Stimulated activated CD8-positive, alpha-beta memory T cell treated with anti-CD3 and anti-CD28 coated beads, Interleukin-15, amount 100 ng/mL, for 1 hour (primary cell): ENCODE results near the gene ABCD2.
"Not testable (repeated sequence)": the region's sequence is repeated elsewhere in the genome, so short reads cannot be mapped to it uniquely, and the experiment has no call there.

Experiments
- DNase-seq: peaks from one replicate; pipeline ENCODE4 v3.0.0-alpha.2; 2020; ENCODE audit warnings: low read depth

Gene ABCD2

DNA sequence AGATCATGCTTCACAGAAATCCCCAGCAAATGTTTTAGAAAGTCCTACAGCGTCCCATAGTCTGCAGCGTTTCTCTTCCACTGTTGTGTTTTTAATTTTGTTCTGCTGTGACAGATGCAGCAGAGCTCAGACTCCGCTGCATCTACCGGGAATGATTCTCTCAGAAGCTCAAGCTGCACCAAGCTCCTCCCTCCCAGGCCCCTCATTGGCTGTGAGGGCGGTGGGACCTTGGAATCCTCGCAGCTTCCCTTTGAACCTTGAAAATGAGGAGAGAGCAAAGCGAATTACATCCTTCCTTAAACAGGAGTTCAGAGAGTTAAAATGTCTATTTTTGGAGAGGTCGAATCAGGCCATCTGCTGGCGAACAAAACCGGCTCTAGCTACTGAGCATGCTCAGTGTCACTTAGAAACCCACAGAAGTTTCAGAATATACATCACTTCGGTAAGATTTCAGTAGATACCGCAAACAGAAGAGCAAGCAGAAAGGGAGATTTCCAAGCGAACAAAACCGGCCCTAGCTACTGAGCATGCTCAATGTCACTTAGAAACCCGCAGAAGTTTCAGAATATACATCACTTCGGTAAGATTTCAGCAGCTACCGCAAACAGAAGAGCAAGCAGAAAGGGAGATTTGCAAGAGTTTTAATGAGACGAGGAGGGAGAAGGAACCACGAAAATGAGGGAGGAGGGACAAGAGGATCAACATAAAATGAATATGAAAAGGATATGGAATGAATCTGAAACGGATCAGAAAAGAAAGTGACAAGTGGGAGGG, at the start of gene ABCD2:
ABCD2 (minus strand) TSS at position 144 of the 774 bp plus-strand sequence. CDS start 188 bp downstream, outside the sequence.
- DNase-seq, result peak; percentile 43

DNA sequence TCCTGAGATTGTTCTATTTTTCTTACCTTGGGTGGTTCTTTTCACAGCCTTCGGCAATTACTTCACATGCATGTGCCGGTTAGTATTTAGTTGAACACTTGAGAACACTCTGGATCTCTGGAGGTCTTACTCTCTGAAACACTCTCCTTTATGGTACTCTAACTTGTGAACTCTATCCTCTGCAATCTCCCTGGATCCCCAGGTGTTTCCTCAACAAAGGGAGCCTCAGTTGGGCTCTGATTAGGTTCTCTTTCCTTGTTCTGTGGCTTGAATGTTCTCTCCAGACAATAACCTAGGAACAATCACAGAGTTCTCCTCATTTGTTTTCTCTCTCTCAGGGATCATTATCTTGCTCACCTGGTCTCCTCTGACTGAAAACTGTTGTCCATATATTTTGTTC, 40.5 kb upstream of the ABCD2 start:
- no peak for DNase-seq

DNA sequence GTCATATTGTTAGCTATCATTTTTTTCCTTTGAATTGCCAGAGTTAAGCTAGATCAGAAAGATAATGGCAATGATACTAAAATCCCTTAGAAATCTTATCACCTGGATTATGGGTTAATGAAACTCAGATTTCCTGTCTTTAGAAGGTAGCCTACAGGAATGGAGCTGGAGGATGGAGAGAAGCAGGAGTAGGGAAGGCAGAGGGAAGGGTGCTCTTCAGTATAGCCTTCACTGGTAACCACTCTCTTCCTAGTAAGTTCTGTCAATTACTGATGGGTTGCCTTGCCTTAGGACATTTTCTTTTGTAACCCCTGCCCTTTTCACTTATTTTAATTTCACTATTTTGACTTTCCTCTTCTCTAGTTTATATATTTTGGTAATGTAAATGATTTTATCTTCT, 27.8 kb upstream of the ABCD2 start:
- DNase-seq, result no peak

DNA sequence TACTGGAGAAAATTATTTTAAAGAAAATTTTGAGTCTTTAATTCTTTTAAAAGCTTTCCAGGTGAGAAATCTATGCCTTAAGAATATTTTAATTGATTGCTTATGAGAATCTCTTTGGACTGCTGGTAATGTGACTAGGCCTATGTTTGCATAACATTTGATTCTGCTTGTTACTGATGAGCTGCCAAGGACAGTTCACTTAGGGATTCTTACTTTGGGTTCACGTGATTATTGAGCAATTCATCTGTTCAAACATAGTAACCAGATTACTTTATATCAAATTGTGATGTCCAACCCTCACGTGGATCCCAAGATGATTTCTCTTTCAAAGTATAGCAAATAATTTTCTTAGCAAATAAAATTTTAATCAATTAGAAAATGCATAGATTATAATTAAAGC, 27.4 kb upstream of the ABCD2 start:
- no peak for DNase-seq

DNA sequence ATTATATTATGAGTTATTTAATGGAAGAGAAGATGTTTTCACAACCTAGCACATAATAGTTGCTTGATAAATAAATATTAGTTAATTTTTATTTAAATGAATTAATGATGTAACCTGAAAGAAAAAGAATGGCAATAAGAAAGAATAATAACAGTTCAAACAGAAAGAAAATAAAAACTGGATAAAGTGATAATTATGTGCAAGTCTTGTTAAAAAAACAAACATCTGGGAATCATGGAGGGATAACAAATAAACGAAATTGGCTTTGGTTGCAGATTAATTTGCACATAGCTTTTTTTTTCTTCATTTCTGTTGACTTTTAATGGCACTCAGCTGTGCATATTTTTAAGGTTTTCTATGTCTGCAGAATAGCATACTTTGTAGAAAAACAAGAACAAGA, 23.4 kb upstream of the ABCD2 start:
- DNase-seq, result no peak

DNA sequence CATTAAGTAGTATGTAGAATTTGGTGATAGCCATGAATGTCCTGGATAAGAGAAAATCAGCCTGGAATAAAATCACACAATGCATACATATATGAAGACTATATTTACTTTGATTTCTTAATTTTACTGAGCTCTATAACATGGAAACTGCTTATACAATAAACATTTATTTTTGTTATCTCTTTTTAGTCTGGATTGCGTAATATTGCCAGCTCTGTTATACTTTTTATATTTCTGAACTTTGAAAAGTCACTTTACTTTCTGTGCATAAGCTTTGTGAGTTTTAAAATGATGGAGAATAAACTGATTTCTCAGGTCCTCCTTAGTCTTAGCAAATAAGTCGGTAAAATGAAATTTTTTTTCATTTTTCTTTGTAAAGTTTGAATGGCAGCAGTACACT, 19.2 kb upstream of the ABCD2 start:
- DNase-seq, result no peak

DNA sequence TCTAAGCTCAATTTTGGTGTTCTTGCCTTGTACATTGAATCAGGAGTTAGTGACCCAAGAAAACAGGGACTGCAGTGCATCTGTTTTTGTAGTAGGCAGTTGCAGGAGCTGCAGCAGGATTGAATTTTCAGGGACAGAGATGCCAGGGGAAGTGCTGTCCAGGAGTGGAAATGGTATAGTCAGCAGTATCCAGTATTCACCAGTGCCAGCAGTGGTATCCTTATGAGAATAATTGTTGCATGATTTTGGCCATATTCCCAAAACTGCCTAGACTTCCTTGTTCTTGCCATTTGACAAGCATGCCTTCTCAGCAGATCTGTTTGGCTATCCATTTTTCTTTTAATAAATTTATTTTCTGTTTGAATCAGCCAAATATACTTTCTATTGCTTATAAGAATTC, 18.6 kb upstream of the ABCD2 start:
- DNase-seq, result no peak

DNA sequence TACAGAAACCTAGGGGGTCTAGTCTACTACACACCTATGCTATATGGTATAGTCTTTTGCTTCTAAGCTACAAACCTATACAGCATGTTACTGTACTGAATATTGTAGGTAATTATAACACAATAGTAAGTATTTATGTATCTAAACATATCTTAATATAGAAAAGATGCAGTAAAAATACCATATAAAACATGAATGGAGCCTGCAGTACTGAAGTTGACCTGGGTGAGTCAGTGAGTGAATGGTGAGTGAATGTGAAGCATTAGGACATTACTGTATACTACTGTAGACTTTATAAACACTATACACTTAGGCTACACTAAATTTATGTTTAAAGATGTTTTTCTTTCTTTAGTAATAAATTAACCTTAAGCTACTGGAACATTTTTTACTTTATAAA, 13.1 kb upstream of the ABCD2 start:
- DNase-seq, result no peak

DNA sequence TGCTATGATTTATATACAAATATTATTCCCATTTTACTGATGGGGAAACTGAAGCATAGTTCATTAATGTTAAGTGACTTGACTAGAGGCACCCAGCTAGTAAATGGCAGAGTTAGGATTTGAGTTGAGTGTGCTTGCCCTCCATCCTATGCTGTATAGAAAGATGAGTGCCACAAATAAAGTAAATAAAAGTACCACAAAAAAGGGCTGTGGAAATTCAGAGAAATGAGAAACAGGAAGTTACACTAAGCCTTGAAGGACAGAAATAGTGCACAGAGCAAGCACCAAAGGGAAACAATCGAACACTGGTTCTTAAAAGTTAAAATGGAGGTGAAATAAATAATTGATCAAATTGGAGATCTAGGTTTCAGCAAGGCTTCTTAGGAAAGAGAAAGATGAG, 9.2 kb upstream of the ABCD2 start:
- DNase-seq, result no peak

DNA sequence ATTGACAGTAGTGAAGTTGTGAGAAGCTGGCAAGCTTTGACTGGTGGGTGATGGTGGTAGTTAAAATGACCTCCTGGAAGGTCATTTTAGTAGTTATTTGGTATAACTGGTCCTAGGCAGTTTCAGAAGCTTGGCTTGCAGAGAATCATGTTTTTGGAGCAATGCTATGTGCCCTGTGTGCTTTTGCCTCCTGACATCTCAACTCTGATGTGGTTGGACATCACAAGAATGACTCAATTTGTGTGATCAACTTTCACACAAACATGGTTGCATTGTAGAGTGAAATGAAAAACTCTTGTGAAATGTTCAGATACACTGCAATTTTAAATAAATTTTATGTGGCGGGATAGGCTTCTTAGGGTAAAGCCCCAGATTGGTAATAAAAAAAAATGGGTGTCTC, 8.3 kb upstream of the ABCD2 start:
- DNase-seq, result no peak

DNA sequence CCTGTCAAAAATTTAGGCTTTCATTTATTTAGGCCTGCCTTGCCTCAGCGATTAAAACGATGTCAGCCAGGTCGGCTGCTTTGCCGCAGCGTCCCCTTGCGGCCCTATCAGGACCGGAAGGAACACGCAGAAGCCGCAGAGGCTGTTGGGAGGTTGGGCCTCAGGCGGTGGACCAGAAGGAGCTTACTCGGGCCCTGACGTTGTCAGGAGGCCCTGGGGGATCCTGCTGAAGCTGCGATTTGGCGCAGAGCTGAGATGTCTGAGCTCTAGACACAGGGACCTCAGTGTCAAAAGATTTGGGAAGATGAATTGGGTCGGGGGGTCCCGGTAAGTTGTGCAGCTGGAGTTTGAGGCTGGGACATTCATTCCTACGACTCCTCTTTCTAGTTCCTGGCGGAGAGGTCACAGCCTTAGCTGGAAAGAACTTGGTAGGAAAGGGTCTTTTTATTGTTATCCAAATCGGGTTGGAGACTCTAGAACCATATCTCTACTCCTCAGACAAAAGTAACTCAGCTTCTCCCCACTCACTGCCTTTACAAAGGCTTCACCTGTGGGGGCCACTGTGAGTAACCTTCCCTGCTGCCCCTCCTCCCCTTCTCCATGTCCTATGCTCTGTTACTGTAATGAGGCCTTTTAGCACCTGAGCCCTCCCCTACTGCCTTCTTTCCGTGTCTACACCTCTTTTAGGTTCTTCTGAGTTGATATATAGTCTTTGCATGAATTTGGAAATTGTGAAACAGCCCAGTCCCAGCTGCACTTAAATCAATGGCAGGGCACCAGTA, 6.6 kb upstream of the ABCD2 start:
- DNase-seq, result no peak

DNA sequence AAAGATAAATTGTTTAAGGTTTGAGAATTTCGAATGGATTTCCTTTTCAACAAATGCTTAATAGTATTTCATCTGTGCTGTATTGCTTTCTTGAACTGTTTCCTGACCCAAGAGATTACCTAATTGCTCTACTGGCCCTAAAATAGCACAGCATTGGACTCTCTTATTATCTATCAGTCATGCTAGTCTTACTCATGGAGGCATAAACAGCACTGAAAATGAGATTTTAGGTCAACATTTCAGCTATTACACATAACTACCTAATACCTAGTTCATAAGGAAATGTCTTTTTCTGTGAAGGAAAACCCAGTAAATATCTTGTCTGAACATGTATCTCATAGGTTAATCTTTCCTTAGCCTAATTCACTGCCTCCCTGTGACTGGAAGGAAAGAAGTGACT, 4.3 kb upstream of the ABCD2 start:
- no peak for DNase-seq

DNA sequence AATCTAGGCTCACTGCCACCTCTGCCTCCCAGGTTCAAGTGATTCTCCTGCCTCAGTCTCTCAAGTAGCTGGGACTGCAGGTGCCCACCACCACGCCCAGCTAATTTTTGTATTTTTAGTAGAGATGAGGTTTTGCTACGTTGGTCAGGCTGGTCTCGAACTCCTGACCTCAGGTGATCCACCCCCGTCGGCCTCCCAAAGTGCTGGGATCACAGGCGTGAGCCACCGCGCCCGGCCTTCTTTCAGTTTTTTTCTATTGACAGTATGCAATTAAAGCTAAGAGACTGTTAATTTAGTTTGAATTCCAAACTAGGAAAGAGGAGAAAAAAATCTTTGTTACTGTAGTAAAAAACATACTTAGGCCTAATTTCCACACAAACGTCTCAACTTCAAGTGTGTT, 3.6 kb upstream of the ABCD2 start:
- not testable (repeated sequence) for DNase-seq

DNA sequence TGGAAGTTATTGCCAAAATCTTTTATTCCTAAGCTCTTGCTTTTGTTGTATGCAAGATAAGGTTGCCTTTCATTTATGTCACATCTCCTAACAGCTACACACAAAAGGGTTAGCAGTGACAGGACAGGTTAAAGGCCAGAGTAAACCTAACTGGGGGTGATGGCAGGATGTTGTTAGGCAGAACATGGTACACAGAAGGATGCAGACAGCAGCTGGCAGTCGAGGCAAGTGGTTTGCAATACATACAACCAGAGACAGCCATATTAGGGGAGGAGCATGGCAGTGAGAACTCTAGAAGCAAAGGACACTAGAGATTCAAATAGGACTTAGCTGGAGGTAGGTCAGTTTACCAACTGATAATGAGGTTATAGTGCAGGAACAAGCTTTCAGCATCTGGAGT, 2.7 kb upstream of the ABCD2 start:
- no peak for DNase-seq

DNA sequence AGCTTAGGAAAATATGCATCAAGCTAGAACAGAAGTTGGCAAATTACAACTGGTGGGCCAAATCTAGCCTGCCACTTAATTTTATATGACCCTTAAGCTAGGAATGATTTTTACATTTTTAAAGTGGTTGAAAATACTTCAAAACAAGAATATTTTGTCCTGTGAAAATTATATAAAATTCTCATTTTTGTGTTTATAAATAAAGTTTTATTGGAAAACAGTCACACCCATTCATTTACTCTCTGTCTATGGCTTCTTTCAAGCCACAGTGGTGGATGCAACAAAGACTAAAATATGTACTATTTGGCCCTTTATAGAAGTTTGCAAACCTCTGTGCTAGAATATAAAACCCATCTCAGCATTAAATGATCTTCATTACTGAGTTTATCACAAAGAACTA, 2.1 kb upstream of the ABCD2 start:
- no peak for DNase-seq

DNA sequence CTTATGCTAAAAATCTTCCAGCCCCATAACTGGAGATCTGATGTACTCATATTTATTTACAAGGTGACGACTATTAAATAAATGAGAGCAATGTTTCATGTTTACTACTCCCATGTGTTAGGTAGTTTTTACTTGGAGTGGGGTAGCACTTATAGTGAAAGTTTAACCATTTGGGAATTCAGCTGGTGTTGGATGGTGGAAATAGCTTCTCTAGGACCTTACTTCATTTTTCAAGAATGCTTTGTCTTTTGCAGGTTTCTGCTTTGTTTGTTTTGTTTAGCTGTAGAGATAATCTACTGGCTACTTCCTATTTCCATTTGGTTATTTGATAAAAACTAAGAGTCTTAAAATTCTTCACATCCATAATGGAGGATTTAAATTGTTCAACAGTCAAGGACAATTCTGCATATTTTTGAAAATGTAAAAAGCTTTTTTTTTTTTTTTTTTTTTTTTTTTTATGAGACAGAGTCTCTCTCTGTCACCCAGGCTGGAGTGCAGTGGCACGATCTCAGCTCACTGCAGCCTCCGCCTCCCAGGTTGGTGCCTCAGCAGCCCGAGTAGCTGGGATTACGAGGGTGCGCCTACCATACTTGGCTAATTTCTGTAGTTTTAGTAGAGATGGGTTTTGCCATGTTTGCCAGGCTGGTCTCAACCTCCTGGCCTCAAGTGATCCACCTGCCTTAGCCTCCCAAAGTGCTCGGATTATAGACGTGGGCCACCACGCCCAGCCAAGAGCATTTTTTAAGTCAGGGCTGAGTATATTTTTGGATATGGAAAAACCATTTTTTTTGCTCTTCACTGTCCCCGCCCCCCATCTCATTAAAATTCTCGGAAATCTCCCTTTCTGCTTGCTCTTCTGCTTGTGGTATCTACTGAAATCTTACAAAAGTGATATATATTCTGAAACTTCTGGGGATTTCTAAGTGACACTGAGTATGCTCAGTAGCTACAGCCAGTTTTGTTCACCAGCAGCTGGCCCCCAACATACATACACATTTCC, 1.4 kb upstream of the ABCD2 start:
- no peak for DNase-seq

DNA sequence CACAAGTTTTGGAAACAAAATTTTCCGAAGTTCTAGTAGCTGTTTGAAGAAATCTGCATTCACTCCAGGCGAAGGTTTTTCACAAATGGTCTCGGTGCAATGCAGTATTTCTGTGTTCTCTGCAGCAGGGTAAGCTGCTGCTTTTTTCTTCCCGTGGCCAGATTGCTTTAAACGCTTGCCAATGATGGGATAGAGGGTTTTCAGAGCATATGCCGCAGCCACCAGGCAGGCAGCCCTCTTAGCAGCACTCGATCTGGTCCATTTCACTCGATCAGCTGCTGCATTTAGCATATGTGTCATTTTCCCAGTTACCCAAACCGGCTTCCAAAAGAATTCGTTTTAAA, 315 bp downstream of the ABCD2 start:
- DNase-seq, result no peak

DNA sequence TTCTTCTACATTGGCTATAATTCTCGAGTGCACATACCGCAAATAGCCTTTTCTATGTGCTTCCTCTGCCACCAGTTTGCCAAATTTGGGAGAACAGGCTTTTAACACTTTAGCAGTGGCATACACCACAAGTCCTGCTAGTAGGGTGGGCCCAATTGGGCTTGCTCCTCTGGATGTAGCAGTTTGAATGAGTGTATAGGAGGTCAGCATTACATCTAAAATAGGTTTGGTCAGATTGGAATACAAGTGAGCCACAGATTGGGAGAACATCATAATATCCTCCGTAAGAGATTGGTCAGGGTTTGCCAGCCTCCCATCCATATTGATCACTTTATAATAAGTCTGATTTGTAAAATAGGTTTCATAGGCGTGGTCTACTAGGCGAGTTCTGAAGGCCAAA, 902 bp downstream of the ABCD2 start:
- DNase-seq, result no peak

DNA sequence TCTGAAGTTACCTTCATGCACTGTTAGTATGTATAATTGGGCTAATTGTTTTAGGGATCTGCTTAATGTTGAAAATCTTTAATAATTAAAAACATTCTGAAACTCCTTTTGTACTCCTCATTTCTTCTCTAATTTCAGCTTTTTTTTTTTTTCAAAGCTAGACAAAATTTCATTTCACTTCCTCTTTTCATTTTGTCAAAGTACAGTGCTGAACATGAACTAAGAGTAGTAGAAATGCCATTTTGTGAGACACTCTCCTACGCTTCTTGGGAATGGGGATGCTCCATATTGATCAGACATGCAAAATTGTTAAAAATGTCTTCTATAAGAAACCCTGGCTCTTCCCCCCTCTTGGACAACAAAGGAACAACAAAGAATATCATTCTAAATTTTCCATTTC, 1.7 kb downstream of the ABCD2 start:
- DNase-seq, result no peak

DNA sequence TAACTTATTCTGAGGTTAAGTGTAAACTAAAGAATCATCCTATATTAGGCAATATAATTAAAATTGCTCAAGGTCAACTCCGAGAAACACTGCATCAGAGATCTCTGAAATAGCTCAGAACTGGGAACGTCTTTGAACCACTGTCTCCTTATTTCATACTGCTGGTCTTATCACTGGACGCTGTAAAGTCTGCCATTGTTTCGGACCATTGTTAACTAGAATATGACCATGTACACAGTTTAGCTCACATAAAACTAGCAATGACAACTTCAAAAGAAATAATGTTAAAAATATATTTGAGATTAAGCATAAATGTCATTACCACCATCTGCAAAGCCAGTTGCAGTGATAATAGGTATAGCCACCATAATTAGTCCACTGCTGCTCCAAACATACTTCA, 2.9 kb downstream of the ABCD2 start:
- DNase-seq, result no peak

DNA sequence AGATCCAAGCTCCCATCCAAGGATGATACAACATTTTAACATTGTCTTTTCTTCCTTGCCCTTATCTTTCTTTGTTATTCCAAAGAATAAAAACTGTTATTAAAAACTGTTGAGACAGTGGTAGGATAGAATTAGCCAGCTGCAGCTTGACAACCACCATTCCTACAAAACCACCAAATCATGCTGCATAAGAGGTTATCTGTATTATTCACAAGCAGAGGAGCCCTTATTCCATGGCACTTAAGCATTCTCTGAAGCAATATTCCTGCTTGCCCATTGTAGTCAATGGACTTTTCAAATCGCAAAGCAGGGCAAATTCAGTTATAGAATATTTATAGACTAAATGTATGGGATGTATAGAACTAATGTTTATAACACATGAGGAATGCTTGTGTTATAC, 3.4 kb downstream of the ABCD2 start:
- no peak for DNase-seq

DNA sequence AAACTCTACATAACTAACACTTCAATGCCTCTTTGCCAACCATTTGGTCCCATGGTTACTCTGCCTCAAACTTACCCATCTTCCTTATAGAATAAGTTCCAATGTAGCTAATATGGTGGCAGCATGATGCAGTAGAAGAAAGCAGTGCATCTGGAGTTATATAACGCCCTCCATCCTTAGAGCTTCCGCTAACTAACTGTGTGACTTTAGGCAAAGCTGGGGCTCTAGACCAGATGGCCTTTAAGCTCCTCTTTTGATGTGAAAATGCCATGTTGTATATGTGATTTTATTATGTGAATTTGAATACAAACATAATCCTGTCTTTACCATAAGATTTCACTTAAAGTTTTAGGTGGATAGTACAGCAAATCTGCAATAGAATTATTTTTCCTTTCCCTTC, 6.1 kb downstream of the ABCD2 start:
- no peak for DNase-seq

DNA sequence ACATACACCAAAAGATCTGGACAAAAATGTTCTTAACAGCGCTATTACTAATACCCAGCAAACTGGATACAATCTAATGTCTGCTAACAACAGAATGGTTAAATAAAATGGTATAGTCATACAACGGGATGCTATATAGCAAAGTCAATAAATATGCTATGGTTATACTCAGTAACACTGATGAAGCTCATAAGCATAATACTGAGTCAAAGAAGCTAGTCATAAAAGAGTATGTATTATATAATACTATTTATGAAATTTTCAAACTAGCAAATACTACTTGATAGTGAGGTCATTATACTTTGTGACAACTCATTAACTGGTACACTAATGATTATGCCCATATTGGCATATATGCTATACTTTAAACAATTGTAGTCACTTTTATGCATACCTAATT, 7.4 kb downstream of the ABCD2 start:
- no peak for DNase-seq
